ENCODE measurements around the gene ANK3.

The ANK3 gene

GRCh38 chr10:59991661-59992060 is 398.0 kb downstream of the ANK3 start:
- peak overlapping the region in 1 of 2 experiments; percentile 34 for H3K4me3 ChIP-seq (ENCODE audit: insufficient read depth in 1 of 2, low read depth in 1 of 2, low read length in 2 of 2)
- no peak overlapping the region for H3K4ac ChIP-seq (ENCODE audit: low read depth in 1 of 2, low read length in 2 of 2)

GRCh38 chr10:59991117-59991516 is 398.6 kb downstream of the ANK3 start:
- Histone ChIP-seq H3K18ac (ENCODE audit: low read depth in 1 of 2, low read length in 2 of 2) (peak overlapping the region in 1 of 2 experiments; percentile 34), H2BK5ac (ENCODE audit: low read depth, low read length, poor library complexity, severe bottlenecking) (no peak overlapping the region), H3K14ac (ENCODE audit: low read length in 2 of 2) (no peak overlapping the region), H3K4me2 (ENCODE audit: low read length, poor library complexity, severe bottlenecking) (no peak overlapping the region), H2AFZ (ENCODE audit: low read depth, low read length) (no peak overlapping the region), H4K91ac (ENCODE audit: low read length) (no peak overlapping the region), H3K4me3 (ENCODE audit: insufficient read depth in 1 of 2, low read depth in 1 of 2, low read length in 2 of 2) (no peak overlapping the region), H2BK120ac (ENCODE audit: low read depth, low read length) (no peak overlapping the region), H3K36me3 (ENCODE audit: control insufficient read depth in 1 of 2, insufficient read depth in 2 of 2, low read depth in 1 of 2, low read length in 2 of 2) (no peaks in the 10 kb centered on the region), H2BK15ac (ENCODE audit: low read depth, poor library complexity, severe bottlenecking) (no peak overlapping the region), H3K4me1 (ENCODE audit: control insufficient read depth, insufficient read depth, low read depth, low read length) (no peaks in the 10 kb centered on the region), H3K9ac (ENCODE audit: low read length) (peak overlapping the region; percentile 62), H3K79me1 (replicated peaks; ENCODE audit: low read length, poor library complexity, severe bottlenecking) (no peaks in the 10 kb centered on the region), H2BK12ac (ENCODE audit: low read length in 2 of 2) (no peak overlapping the region), H3K27me3 (ENCODE audit: control insufficient read depth in 1 of 2, insufficient read depth in 1 of 2, low read length in 2 of 2) (no peaks in the 10 kb centered on the region), H3K27ac (ENCODE audit: low read length, poor library complexity, severe bottlenecking) (no peak overlapping the region), H3K23ac (ENCODE audit: low read length in 2 of 2) (no peak overlapping the region), H3K4ac (ENCODE audit: low read depth in 1 of 2, low read length in 2 of 2) (no peak overlapping the region), H3K9me3 (ENCODE audit: control insufficient read depth, low read length) (peaks cover 11% of the 10 kb centered on the region), H4K8ac (ENCODE audit: low read length) (no peak overlapping the region), H2AK5ac (ENCODE audit: low read length, severe bottlenecking) (no peak overlapping the region)
- no peak for DNase-seq

More at GRCh38 chr10:59991661-59992060, 398.0 kb downstream of the ANK3 start:
- Histone ChIP-seq H2AK5ac (ENCODE audit: low read length, severe bottlenecking) (no peak overlapping the region), H3K27me3 (ENCODE audit: control insufficient read depth in 1 of 2, insufficient read depth in 1 of 2, low read length in 2 of 2) (no peaks in the 10 kb centered on the region), H3K79me1 (replicated peaks; ENCODE audit: low read length, poor library complexity, severe bottlenecking) (no peaks in the 10 kb centered on the region), H3K4me2 (ENCODE audit: low read length, poor library complexity, severe bottlenecking) (no peak overlapping the region), H4K91ac (ENCODE audit: low read length) (no peak overlapping the region), H2AFZ (ENCODE audit: low read depth, low read length) (no peak overlapping the region), H3K36me3 (ENCODE audit: control insufficient read depth in 1 of 2, insufficient read depth in 2 of 2, low read depth in 1 of 2, low read length in 2 of 2) (no peaks in the 10 kb centered on the region), H4K8ac (ENCODE audit: low read length) (no peak overlapping the region), H2BK5ac (ENCODE audit: low read depth, low read length, poor library complexity, severe bottlenecking) (no peak overlapping the region), H2BK120ac (ENCODE audit: low read depth, low read length) (no peak overlapping the region), H2BK15ac (ENCODE audit: low read depth, poor library complexity, severe bottlenecking) (no peak overlapping the region), H3K23ac (ENCODE audit: low read length in 2 of 2) (no peak overlapping the region), H2BK12ac (ENCODE audit: low read length in 2 of 2) (no peak overlapping the region), H3K4me1 (ENCODE audit: control insufficient read depth, insufficient read depth, low read depth, low read length) (no peaks in the 10 kb centered on the region), H3K27ac (ENCODE audit: low read length, poor library complexity, severe bottlenecking) (no peak overlapping the region), H3K18ac (ENCODE audit: low read depth in 1 of 2, low read length in 2 of 2) (no peak overlapping the region), H3K9ac (ENCODE audit: low read length) (peak overlapping the region; percentile 62), H3K14ac (ENCODE audit: low read length in 2 of 2) (no peak overlapping the region), H3K9me3 (ENCODE audit: control insufficient read depth, low read length) (peaks cover 11% of the 10 kb centered on the region)
- 40% methylated on average over 2 of the region's 3 CpGs for WGBS
- DNase-seq = peak; percentile 71

- Histone ChIP-seq H3K18ac (ENCODE audit: low read depth in 1 of 2, low read length in 2 of 2) (no peak overlapping the region), H2BK15ac (ENCODE audit: low read depth, poor library complexity, severe bottlenecking) (no peak overlapping the region), H2AK5ac (ENCODE audit: low read length, severe bottlenecking) (no peak overlapping the region), H3K27ac (ENCODE audit: low read length, poor library complexity, severe bottlenecking) (no peak overlapping the region), H3K4me1 (ENCODE audit: control insufficient read depth, insufficient read depth, low read depth, low read length) (no peaks in the 10 kb centered on the region), H2AFZ (ENCODE audit: low read depth, low read length) (no peak overlapping the region), H2BK120ac (ENCODE audit: low read depth, low read length) (no peak overlapping the region), H3K23ac (ENCODE audit: low read length in 2 of 2) (no peak overlapping the region), H3K4me3 (ENCODE audit: insufficient read depth in 1 of 2, low read depth in 1 of 2, low read length in 2 of 2) (no peak overlapping the region), H4K8ac (ENCODE audit: low read length) (no peak overlapping the region), H3K4me2 (ENCODE audit: low read length, poor library complexity, severe bottlenecking) (no peak overlapping the region), H3K9ac (ENCODE audit: low read length) (no peak overlapping the region), H3K4ac (ENCODE audit: low read depth in 1 of 2, low read length in 2 of 2) (no peak overlapping the region), H3K9me3 (ENCODE audit: control insufficient read depth, low read length) (peaks cover 11% of the 10 kb centered on the region), H2BK5ac (ENCODE audit: low read depth, low read length, poor library complexity, severe bottlenecking) (no peak overlapping the region), H3K14ac (ENCODE audit: low read length in 2 of 2) (no peak overlapping the region), H4K91ac (ENCODE audit: low read length) (no peak overlapping the region), H3K79me1 (replicated peaks; ENCODE audit: low read length, poor library complexity, severe bottlenecking) (no peaks in the 10 kb centered on the region), H3K27me3 (ENCODE audit: control insufficient read depth in 1 of 2, insufficient read depth in 1 of 2, low read length in 2 of 2) (no peaks in the 10 kb centered on the region), H2BK12ac (ENCODE audit: low read length in 2 of 2) (no peak overlapping the region), H3K36me3 (ENCODE audit: control insufficient read depth in 1 of 2, insufficient read depth in 2 of 2, low read depth in 1 of 2, low read length in 2 of 2) (no peaks in the 10 kb centered on the region)
- DNase-seq = no peak
These were observed 404.0 kb downstream of the ANK3 start for GRCh38 chr10:59985639-59986038.

GRCh38 chr10:59984415-59984814 is 405.3 kb downstream of the ANK3 start:
- no peak overlapping the region for H3K18ac ChIP-seq (ENCODE audit: low read depth in 1 of 2, low read length in 2 of 2)
- H2BK120ac ChIP-seq (ENCODE audit: low read depth, low read length) = no peak overlapping the region
- H2BK15ac ChIP-seq (ENCODE audit: low read depth, poor library complexity, severe bottlenecking) = no peak overlapping the region
- H3K27me3 ChIP-seq (ENCODE audit: control insufficient read depth in 1 of 2, insufficient read depth in 1 of 2, low read length in 2 of 2) = no peaks in the 10 kb centered on the region
- no peak overlapping the region for H3K4ac ChIP-seq (ENCODE audit: low read depth in 1 of 2, low read length in 2 of 2)
- no peaks in the 10 kb centered on the region for H3K36me3 ChIP-seq (ENCODE audit: control insufficient read depth in 1 of 2, insufficient read depth in 2 of 2, low read depth in 1 of 2, low read length in 2 of 2)
- H3K4me3 ChIP-seq (ENCODE audit: insufficient read depth in 1 of 2, low read depth in 1 of 2, low read length in 2 of 2) = no peak overlapping the region
- H3K9me3 ChIP-seq (ENCODE audit: control insufficient read depth, low read length) = peaks cover 11% of the 10 kb centered on the region
- no peaks in the 10 kb centered on the region for H3K4me1 ChIP-seq (ENCODE audit: control insufficient read depth, insufficient read depth, low read depth, low read length)
- H2AK5ac ChIP-seq (ENCODE audit: low read length, severe bottlenecking) = no peak overlapping the region
- H2AFZ ChIP-seq (ENCODE audit: low read depth, low read length) = no peak overlapping the region
- no peak overlapping the region for H2BK12ac ChIP-seq (ENCODE audit: low read length in 2 of 2)
- H4K91ac ChIP-seq (ENCODE audit: low read length) = no peak overlapping the region
- H3K79me1 ChIP-seq (replicated peaks; ENCODE audit: low read length, poor library complexity, severe bottlenecking) = no peaks in the 10 kb centered on the region
- no peak overlapping the region for H3K27ac ChIP-seq (ENCODE audit: low read length, poor library complexity, severe bottlenecking)
- no peak overlapping the region for H3K14ac ChIP-seq (ENCODE audit: low read length in 2 of 2)
- no CpG with 5 or more reads among the region's 1 CpG for WGBS
- H3K9ac ChIP-seq (ENCODE audit: low read length) = no peak overlapping the region
- DNase-seq = no peak
- H2BK5ac ChIP-seq (ENCODE audit: low read depth, low read length, poor library complexity, severe bottlenecking) = no peak overlapping the region
- no peak overlapping the region for H4K8ac ChIP-seq (ENCODE audit: low read length)
- no peak overlapping the region for H3K4me2 ChIP-seq (ENCODE audit: low read length, poor library complexity, severe bottlenecking)
- H3K23ac ChIP-seq (ENCODE audit: low read length in 2 of 2) = no peak overlapping the region

All from mesenchymal stem cell (in vitro differentiated cells and primary cell).